ENCODE results near the gene KCNIP1.

- no peak for TF ChIP-seq CTCF (IDR thresholded peaks at IDR 0.05; ENCODE audit: poor library complexity, severe bottlenecking)
- no peak for TF ChIP-seq RAD21 (conservative IDR thresholded peaks at IDR 0.05)
- TF ChIP-seq REST (IDR thresholded peaks at IDR 0.05; ENCODE audit: borderline replicate concordance), result no peak
- no peak for TF ChIP-seq EP300 (conservative IDR thresholded peaks at IDR 0.05; ENCODE audit: poor library complexity, severe bottlenecking)
- TF ChIP-seq POLR2AphosphoS5 (IDR thresholded peaks at IDR 0.05), result no peak
- TF ChIP-seq TAF1 (IDR thresholded peaks at IDR 0.05; ENCODE audit: low read depth), result no peak
Measured at GRCh38 chr5:170474489-170475274, 29.1 kb upstream of the KCNIP1 start.
